HepG2 (cell line): ENCODE results near the gene LRRC4C. TPM values are rescaled to one million over a fixed set of nuclear protein-coding genes. Genes with fewer than 3 reads are reported as not detected.
A peak's percentile ranks its signal among the peaks of the same experiment; 100 is the strongest.

ENCODE experiments used
- ATAC-seq: fragments of 200-7000 bp; cut with Tn5 transposase; 3 replicates; pipeline ENCODE4 v1.9.1; 2020; ENCODE audit warnings: mild to moderate bottlenecking, moderate library complexity
- BruUV-seq: library from RNA; stranded (reverse); fragments of 400-500 nt; replicated peaks from 2 replicates; lab custom pipeline; 2021; lab: Mats Ljungman, UMichigan
- CTCF ChIA-PET: fragments of 300-600 bp; formaldehyde crosslinking; extraction: SDS; loops from one replicate; lab custom pipeline; 2021; ENCODE audit warnings: low total read pairs, inconsistent platforms, low intra/inter-chr PET ratio; lab: Yijun Ruan, JAX
- POLR2A ChIA-PET: fragments of 350-600 bp; sonication (Branson Sonifier 250); formaldehyde crosslinking; loops from one replicate; lab custom pipeline; 2020; ENCODE audit warnings: antibody characterized with exemption, inconsistent platforms; lab: Yijun Ruan, JAX
- DNase-seq: peaks from one replicate; pipeline ENCODE4 v3.0.0-alpha.2; 2015; ENCODE audit warnings: low spot score
- FAIRE-seq: peaks from 3 replicates; lab custom pipeline; 2011; peaks lifted over from hg19 to GRCh38; lab: Jason Lieb, UNC
- H2AFZ ChIP-seq: one replicate; pipeline ENCODE4 v1.6.1; 2011; ENCODE audit warnings: low read length, inconsistent platforms
- H3K27ac ChIP-seq: fragments of 300-600 bp; 3 replicates; pipeline ENCODE4 v1.8.0; 2011; ENCODE audit warnings: mixed run types, mild to moderate bottlenecking, mixed read lengths, low read length, inconsistent platforms; ENCODE audit not compliant: insufficient read depth; ENCODE audit errors: extremely low read length
- H3K27me3 ChIP-seq, 2 experiments: fragments of 200-600 bp in 1 of 2; 2 replicates in 1 of 2; 3 replicates in 1 of 2; pipeline versions ENCODE4 v1.6.0 to v1.8.0; 2011; ENCODE audit warnings: low read length in 2 of 2, mild to moderate bottlenecking in 2 of 2, moderate library complexity in 2 of 2, inconsistent platforms in 1 of 2; ENCODE audit not compliant: insufficient read depth in 2 of 2, control insufficient read depth in 1 of 2
- H3K36me3 ChIP-seq, 2 experiments: fragments of 200-600 bp in 1 of 2; replicated peaks in 1 of 2; 2 replicates in 1 of 2; 3 replicates in 1 of 2; pipeline versions ENCODE4 v1.5.1 to v1.8.0; 2011; ENCODE audit warnings: low read length in 2 of 2, inconsistent platforms in 1 of 2; ENCODE audit not compliant: insufficient read depth in 2 of 2, control insufficient read depth in 1 of 2
- H3K4me1 ChIP-seq: 2 replicates; pipeline ENCODE4 v1.5.1; 2012; ENCODE audit warnings: low read length, inconsistent platforms; ENCODE audit not compliant: insufficient read depth
- H3K4me2 ChIP-seq: 2 replicates; pipeline ENCODE4 v1.6.0; 2011; ENCODE audit warnings: low read depth, low read length, inconsistent platforms
- H3K4me3 ChIP-seq, 3 experiments: fragments of 200-600 bp in 1 of 3; sonication (generic), shearing (Covaris generic) in 1 of 3; replicated peaks in 1 of 3; 2 replicates each; pipeline ENCODE4 v1.5.1; 2011 to 2016; ENCODE audit warnings: low read length in 3 of 3, inconsistent platforms in 2 of 3, low read depth in 2 of 3, mild to moderate bottlenecking in 2 of 3, control low read depth in 1 of 3, mixed read lengths in 1 of 3; ENCODE audit not compliant: insufficient read depth in 1 of 3
- H3K79me2 ChIP-seq: one replicate; pipeline ENCODE4 v1.6.1; 2011; ENCODE audit warnings: low read length, inconsistent platforms; ENCODE audit not compliant: insufficient read depth
- H3K9ac ChIP-seq: 2 replicates; pipeline ENCODE4 v1.6.0; 2011; ENCODE audit warnings: mild to moderate bottlenecking, low read depth, low read length, inconsistent platforms; ENCODE audit not compliant: insufficient read depth
- H3K9me3 ChIP-seq: 2 replicates; pipeline ENCODE4 v1.5.1; 2012; ENCODE audit warnings: mild to moderate bottlenecking, low read length
- H4K20me1 ChIP-seq: 2 replicates; pipeline ENCODE4 v1.6.0; 2011; ENCODE audit warnings: inconsistent platforms, mild to moderate bottlenecking, low read length, moderate library complexity; ENCODE audit not compliant: insufficient read depth
- AKAP8 ChIP-seq: sonication (generic); formaldehyde crosslinking; IDR thresholded peaks from 2 replicates; pipeline ENCODE4 v1.5.1; 2020; ENCODE audit warnings: mild to moderate bottlenecking, missing genetic modification reagents
- CEBPB ChIP-seq: IDR thresholded peaks from 2 replicates; pipeline ENCODE4 v1.6.1; 2011; ENCODE audit warnings: low read depth, low read length, improper control_type of control experiment, borderline replicate concordance
- CEBPG ChIP-seq: IDR thresholded peaks from 2 replicates; pipeline ENCODE4 v1.6.1; 2016
- FUBP1 ChIP-seq: sonication (generic); formaldehyde crosslinking; IDR thresholded peaks from 2 replicates; pipeline ENCODE4 v1.5.1; 2020; ENCODE audit warnings: missing genetic modification reagents, mild to moderate bottlenecking, borderline replicate concordance
- HOXA5 ChIP-seq: sonication (generic); formaldehyde crosslinking; IDR thresholded peaks from 2 replicates; pipeline ENCODE4 v1.4.0; 2020; ENCODE audit warnings: missing genetic modification reagents
- IKZF1 ChIP-seq: fragments of 450-650 bp; IDR thresholded peaks from 2 replicates; pipeline ENCODE4 v1.7.1; 2016
- KDM5B ChIP-seq: sonication (generic); formaldehyde crosslinking; IDR thresholded peaks from 2 replicates; pipeline ENCODE4 v1.4.0; 2020; ENCODE audit warnings: missing genetic modification reagents, mild to moderate bottlenecking, borderline replicate concordance
- PAWR ChIP-seq: sonication (generic); formaldehyde crosslinking; IDR thresholded peaks from 2 replicates; pipeline ENCODE4 v1.4.0; 2020; ENCODE audit warnings: missing genetic modification reagents, mild to moderate bottlenecking, borderline replicate concordance
- RBM39 ChIP-seq: fragments of 200-400 bp; formaldehyde crosslinking; IDR thresholded peaks from one replicate; pipeline ENCODE4 v1.6.1; 2018; ENCODE audit warnings: antibody characterized with exemption, mild to moderate bottlenecking, low read depth, low read length; ENCODE audit not compliant: poor library complexity, severe bottlenecking
- TCF7 ChIP-seq: sonication (generic); IDR thresholded peaks from 2 replicates; pipeline ENCODE4 v1.6.1; 2016; ENCODE audit warnings: antibody characterized with exemption, low read depth
- ZFP36L1 ChIP-seq: sonication (generic); formaldehyde crosslinking; IDR thresholded peaks from 2 replicates; pipeline ENCODE4 v1.8.0; 2022; ENCODE audit warnings: mild to moderate bottlenecking, missing genetic modification reagents, moderate library complexity
- ZNF143 ChIP-seq: sonication (generic); formaldehyde crosslinking; IDR thresholded peaks from 2 replicates; pipeline ENCODE4 v1.4.0; 2020; ENCODE audit warnings: missing genetic modification reagents
- ZNF224 ChIP-seq: sonication (generic); formaldehyde crosslinking; IDR thresholded peaks from 2 replicates; pipeline ENCODE4 v1.5.0; 2020; ENCODE audit warnings: mild to moderate bottlenecking, missing genetic modification reagents
- ZNF24 ChIP-seq: fragments of 450-650 bp; IDR thresholded peaks from 2 replicates; pipeline ENCODE4 v1.6.1; 2017; ENCODE audit warnings: antibody characterized with exemption, mild to moderate bottlenecking
- ZNF3 ChIP-seq: IDR thresholded peaks from 2 replicates; pipeline ENCODE4 v1.7.0; 2017; ENCODE audit warnings: inconsistent platforms
- ZNF343 ChIP-seq: sonication (generic); formaldehyde crosslinking; IDR thresholded peaks from 2 replicates; pipeline ENCODE4 v1.4.0; 2020; ENCODE audit warnings: mild to moderate bottlenecking, missing genetic modification reagents
- ZNF432 ChIP-seq: sonication (generic); formaldehyde crosslinking; IDR thresholded peaks from 2 replicates; pipeline ENCODE4 v1.5.0; 2020; ENCODE audit warnings: missing genetic modification reagents, mild to moderate bottlenecking, borderline replicate concordance
- ZNF614 ChIP-seq: IDR thresholded peaks from 2 replicates; pipeline ENCODE4 v1.6.1; 2018; ENCODE audit warnings: missing biosample characterization, missing genetic modification reagents, inconsistent platforms, borderline replicate concordance
- ZNF644 ChIP-seq: IDR thresholded peaks from 2 replicates; pipeline ENCODE4 v1.6.1; 2016; ENCODE audit warnings: low read depth
- ZNF749 ChIP-seq: sonication (generic); formaldehyde crosslinking; IDR thresholded peaks from 2 replicates; pipeline ENCODE4 v1.8.0; 2022; ENCODE audit warnings: mild to moderate bottlenecking, missing genetic modification reagents, moderate library complexity, borderline replicate concordance
- ZXDC ChIP-seq: sonication (generic); formaldehyde crosslinking; IDR thresholded peaks from 2 replicates; pipeline ENCODE4 v1.5.0; 2020; ENCODE audit warnings: mild to moderate bottlenecking, missing genetic modification reagents
- WGBS: methylation state at CpG from one replicate; pipeline ENCODE4 v1.1.6; 2017; ENCODE audit warnings: low lambda C conversion rate; 5-methylcytosine and 5-hydroxymethylcytosine counted together
- in situ Hi-C: cut with HindIII; loops from 2 replicates; pipeline ENCODE4 v1.10.0; 2017; ENCODE audit warnings: low pct_unique_long_range_greater_than_20kb; ENCODE audit not compliant: extremely low pct_ligation_motif_present
- intact Hi-C: fragments of 100-400 bp; cut with micrococcal nuclease; formaldehyde crosslinking; loops from one replicate; pipeline ENCODE4 v1.10.0; 2022; ENCODE audit not compliant: unreplicated experiment
- polyA plus RNA-seq, 8 experiments: library from polyadenylated mRNA; depleted of rRNA in 3 of 8; stranded (reverse) in 7 of 8; unstranded in 1 of 8; fragments of >200 nt; fragmentation: Illumina TruSeq in 4 of 8; extraction: Trizol in 4 of 8; gene quantifications; 2 replicates each; pipeline versions ENCODE4 v1.2.1 to v1.2.3, GENCODE V29; 2011 to 2016; ENCODE audit warnings: low read depth in 4 of 8, missing spikeins in 1 of 8, mixed read lengths in 1 of 8; ENCODE audit not compliant: insufficient read depth in 1 of 8
- total RNA-seq, 5 experiments: library from RNA; depleted of rRNA; stranded (reverse); fragments of >200 nt; fragmentation: Illumina TruSeq; extraction: Trizol; gene quantifications; 2 replicates each; pipeline ENCODE4 v1.2.3, GENCODE V29; 2016; ENCODE audit warnings: low read depth in 1 of 5

The LRRC4C gene
- total and polyA plus RNA-seq, 2 of the 13 experiments (the other 11 are each of a cell fraction or from before 2014, with no cell fraction given), result not detected

GRCh38 chr11:40187295-40187694 is 1272.2 kb downstream of the LRRC4C start (continued):
- TF ChIP-seq KDM5B (no peak), ZNF3 (CRISPR knock-in tag) (no peak)

GRCh38 chr11:40186437-40187263 is 1272.8 kb downstream of the LRRC4C start:
- FAIRE-seq (no peak), ATAC-seq (no peak)
- no peak for TF ChIP-seq ZXDC
- no peak for TF ChIP-seq PAWR
- TF ChIP-seq ZNF432, result no peak
- TF ChIP-seq IKZF1, result no peak
- TF ChIP-seq CEBPG, result peak; percentile 79
- no peak for TF ChIP-seq ZNF143 (CRISPR knock-in tag)
- no peak for TF ChIP-seq HOXA5 (CRISPR knock-in tag)
- no peak for TF ChIP-seq RBM39
- peak; percentile 96 for TF ChIP-seq CEBPB
- TF ChIP-seq ZNF614 (CRISPR knock-in tag), result no peak
- no peak for TF ChIP-seq ZNF644
- no peak for TF ChIP-seq FUBP1 (CRISPR knock-in tag)
- TF ChIP-seq TCF7, result 0 out of 2 replicates have a peak, but pooled peaks have one; percentile 10
- no peak for TF ChIP-seq ZFP36L1
- no peak for TF ChIP-seq ZNF343 (CRISPR knock-in tag)
- no peak for TF ChIP-seq AKAP8
- TF ChIP-seq ZNF749 (CRISPR knock-in tag), result no peak
- no peak for TF ChIP-seq ZNF24
- TF ChIP-seq ZNF224 (CRISPR knock-in tag), result no peak

More at GRCh38 chr11:40186437-40187263, 1272.8 kb downstream of the LRRC4C start:
- Histone ChIP-seq H3K9me3 (no peaks in the 10 kb centered on the region), H3K27ac (no peak overlapping the region), H4K20me1 (no peaks in the 10 kb centered on the region), H3K4me2 (no peak overlapping the region), H3K27me3 (no peaks in the 10 kb centered on the region), H3K4me1 (no peaks in the 10 kb centered on the region), H3K79me2 (no peaks in the 10 kb centered on the region), H3K9ac (no peak overlapping the region), H3K36me3 (no peaks in the 10 kb centered on the region), H3K4me3 (no peak overlapping the region), H2AFZ (no peak overlapping the region)
- peak; percentile 14 for DNase-seq
- in situ Hi-C loops (no loop called here), intact Hi-C loops (no loop called here)
- WGBS, result 46% methylated on average over 13 of the region's 13 CpGs
- POLR2A ChIA-PET, result no interaction called here
- CTCF ChIA-PET, result no interaction called here
- no TSS peak for BruUV-seq
